T-cell (primary cell): ENCODE results near the gene GDAP2. TPM values are rescaled to one million over a fixed set of nuclear protein-coding genes. Genes with fewer than 3 reads are reported as not detected.

Source experiments
- ATAC-seq, 4 experiments: fragments of 200-7000 bp in 3 of 4; fragments of 150-1000 bp in 1 of 4; cut with Tn5 transposase; replicated peaks in 1 of 4; 1 replicate in 3 of 4; 2 replicates in 1 of 4; pipeline ENCODE4 v1.10.0; 2021; ENCODE audit warnings: moderate library complexity in 3 of 4, mild to moderate bottlenecking in 2 of 4, moderate number of reproducible peaks in 1 of 4
- CTCF ChIA-PET, 2 donors: fragments of 300-600 bp; sonication (Branson Sonifier 250); formaldehyde crosslinking; loops; one replicate each; lab custom pipeline; 2022; ENCODE audit warnings: antibody characterized with exemption in 2 of 2; lab: Charles Lee
- POLR2A ChIA-PET, 2 donors: fragments of 300-600 bp; sonication (Branson Sonifier 250); formaldehyde crosslinking; loops; one replicate each; lab custom pipeline; 2022; ENCODE audit warnings: antibody characterized with exemption in 2 of 2; lab: Charles Lee
- DNase-seq, 35 experiments: peaks; one replicate each; pipeline versions ENCODE4 v3.0.0 to v3.0.0-alpha.2; 2013 to 2023
- H3K27ac ChIP-seq: one replicate; pipeline ENCODE4 v1.5.1; 2013; ENCODE audit warnings: low read length
- H3K27me3 ChIP-seq, 2 experiments: replicated peaks in 1 of 2; 1 replicate in 1 of 2; 2 replicates in 1 of 2; pipeline versions ENCODE4 v1.6.1 to v1.7.0; 2013; ENCODE audit warnings: low read length in 1 of 2, mixed read lengths in 1 of 2; ENCODE audit not compliant: control insufficient read depth in 2 of 2, insufficient read depth in 2 of 2; ENCODE audit errors: extremely low read depth in 1 of 2
- H3K36me3 ChIP-seq, 2 donors: 1 replicate in 1 of 2; 2 replicates in 1 of 2; pipeline versions ENCODE4 v1.6.1 to v1.7.0; 2013; ENCODE audit warnings: low read length in 1 of 2; ENCODE audit not compliant: control insufficient read depth in 2 of 2, insufficient read depth in 1 of 2; ENCODE audit errors: extremely low read depth in 1 of 2
- H3K4me1 ChIP-seq, 2 experiments: 1 replicate in 1 of 2; 2 replicates in 1 of 2; pipeline versions ENCODE4 v1.6.1 to v1.7.0; 2013; ENCODE audit warnings: low read length in 2 of 2, mixed read lengths in 1 of 2; ENCODE audit not compliant: insufficient read depth in 2 of 2, control insufficient read depth in 1 of 2; ENCODE audit errors: extremely low read depth in 1 of 2
- H3K4me3 ChIP-seq, 2 donors: 1 replicate in 1 of 2; 2 replicates in 1 of 2; pipeline versions ENCODE4 v1.5.1 to v1.7.0; 2013; ENCODE audit warnings: mild to moderate bottlenecking in 2 of 2, low read length in 1 of 2, moderate library complexity in 1 of 2; ENCODE audit not compliant: control insufficient read depth in 1 of 2; ENCODE audit errors: extremely low read depth in 1 of 2
- H3K9me3 ChIP-seq: 2 replicates; pipeline ENCODE4 v1.7.0; 2013
- H3K27ac Mint-ChIP-seq, 2 donors: one replicate each; pipeline ENCODE4 v1.8.0; 2020 to 2021; ENCODE audit warnings: mild to moderate bottlenecking in 2 of 2, mixed read lengths in 2 of 2
- H3K27me3 Mint-ChIP-seq, 2 donors: one replicate each; pipeline ENCODE4 v1.8.0; 2021 to 2022; ENCODE audit warnings: mixed read lengths in 2 of 2
- H3K36me3 Mint-ChIP-seq: one replicate; pipeline ENCODE4 v1.8.0; 2021; ENCODE audit warnings: mixed read lengths
- H3K4me1 Mint-ChIP-seq, 3 donors: one replicate each; pipeline ENCODE4 v1.8.0; 2020 to 2022; ENCODE audit warnings: mixed read lengths in 3 of 3, mild to moderate bottlenecking in 1 of 3
- H3K4me3 Mint-ChIP-seq, 3 donors: one replicate each; pipeline ENCODE4 v1.8.0; 2020 to 2022; ENCODE audit warnings: mild to moderate bottlenecking in 3 of 3, mixed read lengths in 3 of 3, moderate library complexity in 3 of 3
- H3K9me3 Mint-ChIP-seq, 3 donors: one replicate each; pipeline ENCODE4 v1.8.0; 2020 to 2022; ENCODE audit warnings: mixed read lengths in 3 of 3
- WGBS: methylation state at CpG from one replicate; pipeline ENCODE4 v1.1.5; 2013; ENCODE audit warnings: missing lambda C conversion rate; ENCODE audit not compliant: insufficient coverage; 5-methylcytosine and 5-hydroxymethylcytosine counted together
- total RNA-seq, 35 experiments: library from RNA in 6 of 35; stranded (reverse) in 6 of 35; fragments of 120-200 nt in 1 of 35; gene quantifications; one replicate each; pipeline versions ENCODE4 v1.2.1 to v1.2.4 and lab custom pipeline; 2013 to 2026

Gene GDAP2
- total RNA-seq, 5 donors from 2014 or later (not counting 1 experiment from before 2014, with no cell fraction given), result 19.9 to 26.4 (median 23.3) TPM

GRCh38 chr1:117817629-117818028 lies 111.8 kb downstream of the GDAP2 start:
- no peaks in the 10 kb centered on the region for H3K9me3 ChIP-seq
- WGBS, result 82% methylated on average over 5 of the region's 5 CpGs
- no peak for DNase-seq
- Mint-ChIP-seq H3K4me1 (no peaks in the 10 kb centered on the region), H3K27me3 (no peaks in the 10 kb centered on the region), H3K4me3 (no peak overlapping the region), H3K36me3 (no peaks in the 10 kb centered on the region), H3K9me3 (peaks cover 0 to 7% (median 5%) of the 10 kb centered on the region in 3 donors), H3K27ac (no peak overlapping the region)
- H3K27ac ChIP-seq, result no peak overlapping the region
- ATAC-seq, result no peak
- H3K36me3 ChIP-seq, result no peaks in the 10 kb centered on the region
- no peaks in the 10 kb centered on the region for H3K4me1 ChIP-seq
- H3K27me3 ChIP-seq, result peaks cover 0 to 4% of the 10 kb centered on the region in 2 experiments
- H3K4me3 ChIP-seq, result no peak overlapping the region
- CTCF ChIA-PET, result no interaction called here
- POLR2A ChIA-PET, result no interaction called here

GRCh38 chr1:117815926-117816325 lies 113.5 kb downstream of the GDAP2 start:
- H3K4me3 Mint-ChIP-seq, result no peak overlapping the region
- Histone ChIP-seq H3K27ac (no peak overlapping the region), H3K9me3 (no peaks in the 10 kb centered on the region), H3K36me3 (no peaks in the 10 kb centered on the region), H3K4me1 (no peaks in the 10 kb centered on the region), H3K27me3 (peaks cover 0 to 4% of the 10 kb centered on the region in 2 experiments), H3K4me3 (no peak overlapping the region)
- H3K27ac Mint-ChIP-seq, result no peak overlapping the region
- ChIA-PET POLR2A (no interaction called here), CTCF (no interaction called here)
- DNase-seq (no peak), ATAC-seq (no peak)
- 85% methylated on average over 6 of the region's 9 CpGs for WGBS
- H3K36me3 Mint-ChIP-seq, result no peaks in the 10 kb centered on the region
- no peaks in the 10 kb centered on the region for H3K4me1 Mint-ChIP-seq
- no peaks in the 10 kb centered on the region for H3K9me3 Mint-ChIP-seq
- no peaks in the 10 kb centered on the region for H3K27me3 Mint-ChIP-seq

DNA sequence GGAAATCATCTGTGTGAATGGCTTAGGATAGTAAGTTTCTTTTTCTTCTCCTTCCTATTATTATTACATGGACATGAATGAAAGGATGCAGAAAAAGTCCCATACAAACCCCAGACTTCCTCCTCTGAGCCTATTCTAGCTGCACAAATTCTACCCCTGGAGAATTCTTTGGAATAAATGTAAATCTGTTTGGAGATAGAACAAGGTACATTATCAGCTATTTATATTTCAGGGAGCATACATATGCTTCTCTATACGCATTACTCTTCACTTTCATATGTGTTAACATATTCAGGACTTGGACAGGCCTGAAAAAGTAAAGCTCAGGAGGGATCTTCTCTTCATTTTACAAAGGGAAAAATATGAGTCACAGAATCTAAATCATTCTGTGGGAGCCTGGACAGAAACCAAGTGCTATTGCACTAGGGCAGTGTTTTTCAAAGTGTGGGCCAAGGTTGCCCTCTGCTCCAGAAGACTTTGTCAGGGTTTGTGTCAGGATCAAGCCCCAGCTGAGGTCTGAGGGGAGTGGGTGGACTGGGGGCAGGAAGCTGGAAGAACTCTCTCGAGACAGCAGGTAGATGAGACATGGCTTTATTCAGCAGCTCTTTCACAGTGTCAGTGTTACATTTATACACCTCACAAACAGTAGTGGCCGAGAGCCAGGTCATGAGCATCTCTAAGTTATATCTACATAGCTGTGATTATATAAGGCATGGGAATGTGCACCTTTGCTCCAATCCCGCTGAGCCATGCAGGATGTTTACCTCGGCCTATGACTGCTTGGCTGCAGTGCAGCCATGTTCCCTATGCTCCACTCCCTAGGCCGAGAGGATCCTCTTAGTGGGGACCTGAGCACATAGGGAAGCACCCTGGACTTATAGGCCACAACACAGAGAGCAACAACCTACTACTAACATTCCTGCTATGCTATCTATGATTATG lies 114.3 kb downstream of the GDAP2 start:
- no peaks in the 10 kb centered on the region for H3K27me3 Mint-ChIP-seq
- POLR2A ChIA-PET, result no interaction called here
- H3K4me1 ChIP-seq, result no peaks in the 10 kb centered on the region
- no peak overlapping the region for H3K4me3 ChIP-seq
- no peak overlapping the region for H3K27ac ChIP-seq
- no peak for DNase-seq
- no peaks in the 10 kb centered on the region for H3K9me3 Mint-ChIP-seq
- H3K4me3 Mint-ChIP-seq, result no peak overlapping the region
- no peak overlapping the region for H3K27ac Mint-ChIP-seq
- H3K27me3 ChIP-seq, result peaks cover 0 to 4% of the 10 kb centered on the region in 2 experiments
- 75% methylated on average over 2 of the region's 6 CpGs for WGBS
- CTCF ChIA-PET, result interaction anchor here in 1 of 2 donors (1.0 kb wide), 1 partner anchor 11 kb away, joined by 3 read pairs; no protein-coding TSS in a partner anchor
- no peaks in the 10 kb centered on the region for H3K9me3 ChIP-seq
- no peaks in the 10 kb centered on the region for H3K36me3 ChIP-seq
- H3K36me3 Mint-ChIP-seq, result no peaks in the 10 kb centered on the region
- no peak for ATAC-seq
- H3K4me1 Mint-ChIP-seq, result no peaks in the 10 kb centered on the region

Other genes with a start within 250 kb of the GDAP2 start
- 10 to 100 TPM; 12.2 to 32.8 (median 26.2) TPM for gene WDR3, start 118 bp upstream of the GDAP2 start, total RNA-seq